KMS-11 (cell line): ENCODE measurements around the gene TMEM242.

Experiments
- H2AFZ ChIP-seq: fragments of 200-600 bp; sonication (generic); 2 replicates; pipeline ENCODE4 v1.6.1; 2016; ENCODE audit warnings: antibody characterized with exemption, mixed run types, low read depth
- H3K27ac ChIP-seq: fragments of 200-600 bp; sonication (generic); 2 replicates; pipeline ENCODE4 v1.6.1; 2016; ENCODE audit warnings: mild to moderate bottlenecking, mixed run types
- H3K27me3 ChIP-seq: fragments of 200-600 bp; sonication (generic); 2 replicates; pipeline ENCODE4 v1.6.1; 2017; ENCODE audit warnings: mild to moderate bottlenecking, low read depth, mixed run types, moderate library complexity; ENCODE audit not compliant: insufficient read depth
- H3K36me3 ChIP-seq: fragments of 200-600 bp; sonication (generic); 2 replicates; pipeline ENCODE4 v1.6.1; 2017; ENCODE audit warnings: mild to moderate bottlenecking, mixed run types; ENCODE audit not compliant: insufficient read depth
- H3K4me1 ChIP-seq: fragments of 200-600 bp; sonication (generic); 2 replicates; pipeline ENCODE4 v1.6.1; 2016; ENCODE audit warnings: mild to moderate bottlenecking, low read depth, mixed run types; ENCODE audit not compliant: poor library complexity, severe bottlenecking
- H3K4me2 ChIP-seq: fragments of 200-600 bp; sonication (generic); 2 replicates; pipeline ENCODE4 v1.7.0; 2016; ENCODE audit warnings: mild to moderate bottlenecking, mixed run types
- H3K4me3 ChIP-seq: fragments of 200-600 bp; sonication (generic); IDR thresholded peaks from 2 replicates; pipeline ENCODE4 v1.6.1; 2017; ENCODE audit warnings: low read depth, low read length, mixed read lengths; ENCODE audit not compliant: insufficient read depth
- H3K79me2 ChIP-seq: fragments of 200-600 bp; sonication (generic); 2 replicates; pipeline ENCODE4 v1.6.1; 2016; ENCODE audit warnings: low read depth, mixed run types; ENCODE audit not compliant: insufficient read depth
- H3K9ac ChIP-seq: fragments of 200-600 bp; sonication (generic); 2 replicates; pipeline ENCODE4 v1.6.1; 2016; ENCODE audit warnings: mild to moderate bottlenecking, mixed run types
- H4K20me1 ChIP-seq: fragments of 200-600 bp; sonication (generic); 2 replicates; pipeline ENCODE4 v1.6.1; 2016; ENCODE audit warnings: mild to moderate bottlenecking, mixed run types; ENCODE audit not compliant: insufficient read depth
- TF ChIP-seq, protein P1 (sequence below): fragments of 200-600 bp; sonication (generic); conservative IDR thresholded peaks from 2 replicates; pipeline ENCODE4 v1.6.1; 2017; ENCODE audit warnings: low read depth, mild to moderate bottlenecking, antibody characterized with exemption, low read length, moderate library complexity, mixed read lengths

Gene TMEM242

DNA sequence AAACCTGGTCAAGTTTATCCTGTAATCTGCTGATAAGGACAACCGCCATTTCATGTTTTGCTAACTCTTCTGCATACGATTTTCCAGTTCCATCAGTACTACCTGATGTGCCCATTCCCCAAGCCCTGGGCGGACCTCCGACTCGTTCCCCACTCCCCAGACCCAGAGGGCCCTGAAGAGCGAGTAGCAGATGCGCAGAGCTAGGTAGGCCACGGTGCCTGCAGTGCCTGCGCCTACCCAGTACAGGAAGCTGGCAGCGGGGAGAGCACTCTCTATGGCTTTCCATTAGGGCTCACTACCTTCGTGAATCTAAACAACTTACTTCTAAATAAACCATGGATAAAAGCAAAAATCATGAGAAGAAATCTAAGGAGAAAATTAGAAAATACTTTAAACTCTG lies 43.3 kb upstream of the TMEM242 start:
- Histone ChIP-seq H3K36me3 (no peaks in the 10 kb centered on the region), H3K4me2 (no peak overlapping the region), H3K4me1 (peaks cover 22% of the 10 kb centered on the region), H3K79me2 (no peaks in the 10 kb centered on the region), H2AFZ (no peak overlapping the region), H3K27ac (no peak overlapping the region), H3K9ac (no peak overlapping the region), H4K20me1 (no peaks in the 10 kb centered on the region), H3K4me3 (no peak overlapping the region), H3K27me3 (peaks cover 31% of the 10 kb centered on the region)
- TF ChIP-seq, protein P1, sequence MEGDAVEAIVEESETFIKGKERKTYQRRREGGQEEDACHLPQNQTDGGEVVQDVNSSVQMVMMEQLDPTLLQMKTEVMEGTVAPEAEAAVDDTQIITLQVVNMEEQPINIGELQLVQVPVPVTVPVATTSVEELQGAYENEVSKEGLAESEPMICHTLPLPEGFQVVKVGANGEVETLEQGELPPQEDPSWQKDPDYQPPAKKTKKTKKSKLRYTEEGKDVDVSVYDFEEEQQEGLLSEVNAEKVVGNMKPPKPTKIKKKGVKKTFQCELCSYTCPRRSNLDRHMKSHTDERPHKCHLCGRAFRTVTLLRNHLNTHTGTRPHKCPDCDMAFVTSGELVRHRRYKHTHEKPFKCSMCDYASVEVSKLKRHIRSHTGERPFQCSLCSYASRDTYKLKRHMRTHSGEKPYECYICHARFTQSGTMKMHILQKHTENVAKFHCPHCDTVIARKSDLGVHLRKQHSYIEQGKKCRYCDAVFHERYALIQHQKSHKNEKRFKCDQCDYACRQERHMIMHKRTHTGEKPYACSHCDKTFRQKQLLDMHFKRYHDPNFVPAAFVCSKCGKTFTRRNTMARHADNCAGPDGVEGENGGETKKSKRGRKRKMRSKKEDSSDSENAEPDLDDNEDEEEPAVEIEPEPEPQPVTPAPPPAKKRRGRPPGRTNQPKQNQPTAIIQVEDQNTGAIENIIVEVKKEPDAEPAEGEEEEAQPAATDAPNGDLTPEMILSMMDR = no peak

- H3K27ac ChIP-seq = no peak overlapping the region
- peaks cover 20% of the 10 kb centered on the region for H3K27me3 ChIP-seq
- H3K4me1 ChIP-seq = peaks cover 15% of the 10 kb centered on the region
- H3K79me2 ChIP-seq = no peaks in the 10 kb centered on the region
- H2AFZ ChIP-seq = no peak overlapping the region
- no peak overlapping the region for H3K9ac ChIP-seq
- no peak overlapping the region for H3K4me2 ChIP-seq
- no peaks in the 10 kb centered on the region for H3K36me3 ChIP-seq
- H3K4me3 ChIP-seq = no peak overlapping the region
- no peaks in the 10 kb centered on the region for H4K20me1 ChIP-seq
- TF ChIP-seq, protein P1 = no peak
Observed at GRCh38 chr6:157364705-157365104, 41.4 kb upstream of the TMEM242 start.

DNA sequence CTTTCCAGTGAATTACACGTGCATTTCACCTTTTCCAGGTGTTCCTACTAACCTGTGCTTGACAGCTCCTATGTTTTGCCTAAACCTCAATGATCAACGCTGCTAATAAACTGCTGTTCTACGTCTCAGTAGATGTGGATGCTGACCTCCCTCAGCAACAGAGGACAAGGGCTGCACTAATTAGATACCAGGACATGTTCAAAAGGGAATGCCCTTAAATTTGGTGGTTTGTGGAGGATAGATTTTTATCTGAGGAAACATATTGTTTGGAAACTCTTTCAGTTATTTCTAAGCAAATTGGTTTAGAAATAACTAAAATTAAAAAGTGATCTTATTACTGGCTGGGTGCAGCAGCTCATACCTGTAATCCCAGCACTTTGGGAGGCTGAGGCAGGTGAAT lies 38.6 kb upstream of the TMEM242 start:
- Histone ChIP-seq H3K27ac (no peak overlapping the region), H2AFZ (no peak overlapping the region), H3K4me3 (no peak overlapping the region), H4K20me1 (no peaks in the 10 kb centered on the region), H3K4me1 (no peaks in the 10 kb centered on the region), H3K27me3 (no peaks in the 10 kb centered on the region; the same call in 1 of the 2 replicates), H3K9ac (no peak overlapping the region), H3K36me3 (no peaks in the 10 kb centered on the region), H3K4me2 (no peak overlapping the region), H3K79me2 (no peaks in the 10 kb centered on the region)
- TF ChIP-seq, protein P1 = no peak

- no peak overlapping the region for H3K4me3 ChIP-seq
- H2AFZ ChIP-seq = no peak overlapping the region
- H3K4me1 ChIP-seq = no peaks in the 10 kb centered on the region
- H4K20me1 ChIP-seq = no peaks in the 10 kb centered on the region
- H3K36me3 ChIP-seq = no peaks in the 10 kb centered on the region
- no peak overlapping the region for H3K4me2 ChIP-seq
- H3K79me2 ChIP-seq = no peaks in the 10 kb centered on the region
- H3K9ac ChIP-seq = no peak overlapping the region
- TF ChIP-seq, protein P1 = no peak
- no peak overlapping the region for H3K27ac ChIP-seq
- H3K27me3 ChIP-seq = no peaks in the 10 kb centered on the region
Observed at GRCh38 chr6:157358287-157358686, 35.0 kb upstream of the TMEM242 start.

DNA sequence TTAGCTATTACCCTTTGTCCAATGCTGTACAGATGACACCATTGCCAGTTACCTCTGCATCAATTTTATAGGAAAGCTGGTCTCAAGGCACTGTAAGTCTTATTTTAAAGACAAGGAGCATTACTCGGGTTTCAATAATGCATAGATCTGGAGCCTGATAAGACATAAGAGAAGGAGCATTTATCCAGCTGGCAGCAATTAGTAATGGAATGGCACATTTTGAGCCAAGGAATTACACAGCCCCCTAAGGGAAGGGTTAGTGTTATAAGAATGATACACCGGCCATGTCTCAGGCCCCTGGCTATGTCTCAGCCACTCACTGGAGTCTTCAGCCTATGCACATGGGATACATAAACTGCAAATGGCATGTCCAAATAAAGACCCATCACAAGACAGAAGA lies 23.1 kb upstream of the TMEM242 start:
- H3K36me3 ChIP-seq = no peaks in the 10 kb centered on the region

More for the DNA sequence above, 23.1 kb upstream of the TMEM242 start:
- H3K9ac ChIP-seq = no peak overlapping the region
- TF ChIP-seq, protein P1 = no peak
- H3K27ac ChIP-seq = no peak overlapping the region
- no peak overlapping the region for H2AFZ ChIP-seq
- no peaks in the 10 kb centered on the region for H3K4me1 ChIP-seq
- no peaks in the 10 kb centered on the region for H4K20me1 ChIP-seq
- no peak overlapping the region for H3K4me3 ChIP-seq
- H3K27me3 ChIP-seq = no peaks in the 10 kb centered on the region
- H3K4me2 ChIP-seq = no peak overlapping the region
- H3K79me2 ChIP-seq = no peaks in the 10 kb centered on the region
